ENCODE data around the gene CXCL16.
"Not testable (repeated sequence)": the region's sequence is repeated elsewhere in the genome, so short reads cannot be mapped to it uniquely, and the experiment has no call there.

The CXCL16 gene

DNA sequence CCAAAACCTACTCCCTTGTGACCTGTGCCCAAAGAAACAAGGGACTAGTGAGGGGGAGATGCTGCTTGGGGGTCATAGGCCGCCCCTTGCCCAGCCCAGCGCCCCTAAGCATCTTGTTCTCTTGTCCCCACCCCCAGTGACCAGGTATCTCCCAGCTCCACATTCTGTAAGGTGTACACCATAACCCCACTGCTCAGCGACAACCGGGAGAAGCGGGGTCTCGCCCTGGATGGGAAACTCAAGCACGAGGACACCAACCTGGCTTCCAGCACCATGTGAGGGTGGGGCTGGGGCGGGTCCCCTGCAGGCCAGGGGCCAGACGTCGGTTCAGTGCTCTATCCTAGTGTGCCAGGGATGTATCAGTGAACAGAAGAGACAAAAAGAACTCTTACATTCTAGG is 20.6 kb downstream of the CXCL16 start:
- TF ChIP-seq, protein P1, sequence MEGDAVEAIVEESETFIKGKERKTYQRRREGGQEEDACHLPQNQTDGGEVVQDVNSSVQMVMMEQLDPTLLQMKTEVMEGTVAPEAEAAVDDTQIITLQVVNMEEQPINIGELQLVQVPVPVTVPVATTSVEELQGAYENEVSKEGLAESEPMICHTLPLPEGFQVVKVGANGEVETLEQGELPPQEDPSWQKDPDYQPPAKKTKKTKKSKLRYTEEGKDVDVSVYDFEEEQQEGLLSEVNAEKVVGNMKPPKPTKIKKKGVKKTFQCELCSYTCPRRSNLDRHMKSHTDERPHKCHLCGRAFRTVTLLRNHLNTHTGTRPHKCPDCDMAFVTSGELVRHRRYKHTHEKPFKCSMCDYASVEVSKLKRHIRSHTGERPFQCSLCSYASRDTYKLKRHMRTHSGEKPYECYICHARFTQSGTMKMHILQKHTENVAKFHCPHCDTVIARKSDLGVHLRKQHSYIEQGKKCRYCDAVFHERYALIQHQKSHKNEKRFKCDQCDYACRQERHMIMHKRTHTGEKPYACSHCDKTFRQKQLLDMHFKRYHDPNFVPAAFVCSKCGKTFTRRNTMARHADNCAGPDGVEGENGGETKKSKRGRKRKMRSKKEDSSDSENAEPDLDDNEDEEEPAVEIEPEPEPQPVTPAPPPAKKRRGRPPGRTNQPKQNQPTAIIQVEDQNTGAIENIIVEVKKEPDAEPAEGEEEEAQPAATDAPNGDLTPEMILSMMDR (IDR thresholded peaks at IDR 0.05; ENCODE audit: control extremely low read depth, extremely low read depth, low read depth, missing control alignments), result no peak
- ChIA-PET POLR2A (no interaction called here), CTCF (no interaction called here)
- no peak for DNase-seq (ENCODE audit: extremely low spot score)

GRCh38 chr17:4718276-4718675 is 21.5 kb downstream of the CXCL16 start:
- TF ChIP-seq, protein P1 (IDR thresholded peaks at IDR 0.05; ENCODE audit: control extremely low read depth, extremely low read depth, low read depth, missing control alignments), result no peak
- DNase-seq (ENCODE audit: extremely low spot score), result no peak
- CTCF ChIA-PET, result no interaction called here
- POLR2A ChIA-PET, result no interaction called here

DNA sequence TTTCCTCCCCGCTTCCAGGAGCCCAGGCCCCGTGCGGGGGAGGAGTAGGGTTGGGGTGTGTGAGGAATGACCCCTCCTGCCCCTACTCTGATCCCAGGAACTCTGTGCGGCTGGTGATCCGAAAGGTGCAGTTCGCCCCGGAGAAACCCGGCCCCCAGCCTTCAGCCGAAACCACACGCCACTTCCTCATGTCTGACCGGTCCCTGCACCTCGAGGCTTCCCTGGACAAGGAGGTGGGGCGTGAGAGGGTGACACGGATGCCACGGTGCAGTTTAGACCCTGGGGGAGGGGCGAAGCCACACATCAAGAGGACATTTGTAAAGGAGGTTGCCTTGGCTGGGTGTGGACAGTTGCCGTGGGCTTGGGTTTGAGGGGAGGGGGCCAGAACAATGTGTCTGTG is 21.9 kb downstream of the CXCL16 start:
- POLR2A ChIA-PET, result no interaction called here
- CTCF ChIA-PET, result no interaction called here
- TF ChIP-seq, protein P1 (IDR thresholded peaks at IDR 0.05; ENCODE audit: control extremely low read depth, extremely low read depth, low read depth, missing control alignments), result no peak
- no peak for DNase-seq (ENCODE audit: extremely low spot score)

GRCh38 chr17:4716081-4716480 is 23.6 kb downstream of the CXCL16 start:
- no peak for DNase-seq (ENCODE audit: extremely low spot score)
- ChIA-PET POLR2A (no interaction called here), CTCF (no interaction called here)
- TF ChIP-seq, protein P1 (IDR thresholded peaks at IDR 0.05; ENCODE audit: control extremely low read depth, extremely low read depth, low read depth, missing control alignments), result no peak

- ChIA-PET POLR2A (no interaction called here), CTCF (interaction anchor here (0.9 to 1.1 kb wide), 2 partner anchors 75 to 148 kb away, joined by 3 read pairs; no protein-coding TSS in a partner anchor)
- DNase-seq (ENCODE audit: extremely low spot score), result no peak
- TF ChIP-seq, protein P1 (IDR thresholded peaks at IDR 0.05; ENCODE audit: control extremely low read depth, extremely low read depth, low read depth, missing control alignments), result no peak
Measured at GRCh38 chr17:4715063-4715744, 24.5 kb downstream of the CXCL16 start.

DNA sequence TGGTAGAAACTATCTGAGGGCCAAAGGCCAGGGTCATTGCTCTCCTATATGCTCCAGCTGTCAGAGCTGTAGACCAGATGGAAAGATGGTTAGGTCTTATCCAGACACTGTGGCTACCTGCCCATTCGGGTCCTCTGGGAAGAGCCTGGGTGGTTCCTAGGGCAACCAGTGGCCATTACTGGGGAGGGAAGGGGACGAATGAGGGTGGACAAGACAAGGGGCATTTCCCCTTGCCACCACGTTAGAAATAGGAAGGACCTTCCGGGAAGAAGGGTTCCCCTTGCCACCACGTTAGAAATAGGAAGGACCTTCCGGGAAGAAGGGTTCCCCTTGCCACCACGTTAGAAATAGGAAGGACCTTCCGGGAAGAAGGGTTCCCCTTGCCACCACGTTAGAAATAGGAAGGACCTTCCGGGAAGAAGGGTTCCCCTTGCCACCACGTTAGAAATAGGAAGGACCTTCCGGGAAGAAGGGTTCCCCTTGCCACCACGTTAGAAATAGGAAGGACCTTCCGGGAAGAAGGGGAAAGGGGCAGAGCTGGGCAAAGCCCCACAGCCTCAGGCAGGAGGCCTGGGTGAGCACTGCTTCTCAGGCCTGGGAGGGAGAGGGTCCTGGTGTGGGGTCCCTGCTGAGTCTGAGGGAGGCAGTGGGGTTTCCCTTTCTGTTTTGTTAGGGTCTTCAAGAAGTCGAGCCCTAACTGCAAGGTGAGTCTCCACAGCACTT is 25.2 kb downstream of the CXCL16 start:
- POLR2A ChIA-PET; DNase-seq (ENCODE audit: extremely low spot score): not testable (repeated sequence)
- CTCF ChIA-PET, result interaction anchor here (0.9 to 1.1 kb wide), 3 partner anchors 76 to 153 kb away, joined by 3 read pairs; no protein-coding TSS in a partner anchor

DNA sequence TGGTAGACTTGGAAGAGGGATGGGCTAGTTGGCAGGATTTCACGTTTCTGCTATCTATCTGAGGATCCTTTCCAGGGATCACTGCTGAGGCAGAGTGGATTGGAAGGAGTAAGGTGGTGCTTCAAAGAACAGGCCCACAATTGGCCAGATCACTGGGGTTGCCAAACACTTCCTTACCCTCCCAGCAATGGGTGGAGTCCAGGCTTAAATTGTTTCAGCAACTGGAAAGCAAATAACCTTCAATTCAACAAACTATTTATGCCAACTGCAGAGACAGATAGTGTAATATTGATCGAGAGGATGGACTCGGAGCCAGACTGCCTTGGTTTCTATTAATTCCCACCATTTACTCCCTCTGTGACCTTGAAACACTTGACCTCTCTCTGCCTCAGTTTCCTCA is 27.2 kb downstream of the CXCL16 start:
- TF ChIP-seq, protein P1 (IDR thresholded peaks at IDR 0.05; ENCODE audit: control extremely low read depth, extremely low read depth, low read depth, missing control alignments), result no peak
- ChIA-PET CTCF (interaction anchor here (1.3 to 1.6 kb wide), 2 partner anchors 10 to 168 kb away, joined by 3 to 6 read pairs; no protein-coding TSS in a partner anchor), POLR2A (no interaction called here)
- no peak for DNase-seq (ENCODE audit: extremely low spot score)
